ENCODE data around the gene CES2. TPM values are rescaled to one million over a fixed set of nuclear protein-coding genes. Genes with fewer than 3 reads are reported as not detected.

The CES2 gene
- total RNA-seq, 2 experiments from 2014 or later: 59.3 to 62.6 TPM

- Mint-ChIP-seq H3K27me3 (no peaks in the 10 kb centered on the region), H3K4me1 (ENCODE audit: low read depth) (peaks cover 2% of the 10 kb centered on the region), H3K27ac (no peak overlapping the region), H3K9me3 (no peaks in the 10 kb centered on the region), H3K36me3 (ENCODE audit: low read depth) (no peaks in the 10 kb centered on the region), H3K4me3 (no peak overlapping the region)
- TF ChIP-seq, protein P1, sequence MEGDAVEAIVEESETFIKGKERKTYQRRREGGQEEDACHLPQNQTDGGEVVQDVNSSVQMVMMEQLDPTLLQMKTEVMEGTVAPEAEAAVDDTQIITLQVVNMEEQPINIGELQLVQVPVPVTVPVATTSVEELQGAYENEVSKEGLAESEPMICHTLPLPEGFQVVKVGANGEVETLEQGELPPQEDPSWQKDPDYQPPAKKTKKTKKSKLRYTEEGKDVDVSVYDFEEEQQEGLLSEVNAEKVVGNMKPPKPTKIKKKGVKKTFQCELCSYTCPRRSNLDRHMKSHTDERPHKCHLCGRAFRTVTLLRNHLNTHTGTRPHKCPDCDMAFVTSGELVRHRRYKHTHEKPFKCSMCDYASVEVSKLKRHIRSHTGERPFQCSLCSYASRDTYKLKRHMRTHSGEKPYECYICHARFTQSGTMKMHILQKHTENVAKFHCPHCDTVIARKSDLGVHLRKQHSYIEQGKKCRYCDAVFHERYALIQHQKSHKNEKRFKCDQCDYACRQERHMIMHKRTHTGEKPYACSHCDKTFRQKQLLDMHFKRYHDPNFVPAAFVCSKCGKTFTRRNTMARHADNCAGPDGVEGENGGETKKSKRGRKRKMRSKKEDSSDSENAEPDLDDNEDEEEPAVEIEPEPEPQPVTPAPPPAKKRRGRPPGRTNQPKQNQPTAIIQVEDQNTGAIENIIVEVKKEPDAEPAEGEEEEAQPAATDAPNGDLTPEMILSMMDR (IDR thresholded peaks at IDR 0.05): no peak
- intact Hi-C loops (cut with DNase I, micrococcal nuclease): loop anchor here in 1 of 2 experiments (5.0 kb wide), 1 partner anchor 54 kb away; no protein-coding TSS in a partner anchor
- Histone ChIP-seq H3K4me3 (ENCODE audit: low read length) (no peak overlapping the region), H3K36me3 (ENCODE audit: insufficient read depth, low read length) (no peaks in the 10 kb centered on the region), H3K4me1 (ENCODE audit: insufficient read depth, low read length) (peaks cover 7% of the 10 kb centered on the region), H3K27ac (ENCODE audit: low read depth in 1 of 2, low read length in 2 of 2) (no peak overlapping the region), H3K9me3 (ENCODE audit: control insufficient read depth in 1 of 2, insufficient read depth in 1 of 2, low read length in 2 of 2) (no peaks in the 10 kb centered on the region), H3K27me3 (ENCODE audit: control insufficient read depth in 1 of 2, insufficient read depth in 2 of 2, low read length in 2 of 2) (no peaks in the 10 kb centered on the region)
- ATAC-seq (ENCODE audit: poor library complexity) (no peak), DNase-seq (no peak)
- ChIA-PET CTCF (no interaction called here), POLR2A (no interaction called here)
Measured at GRCh38 chr16:66898207-66898606, 37.1 kb upstream of the CES2 start.

GRCh38 chr16:66898933-66899309 is 36.4 kb upstream of the CES2 start:
- H3K27me3 ChIP-seq (ENCODE audit: control insufficient read depth in 1 of 2, insufficient read depth in 2 of 2, low read length in 2 of 2): no peaks in the 10 kb centered on the region
- Mint-ChIP-seq H3K4me1 (ENCODE audit: low read depth) (no peaks in the 10 kb centered on the region), H3K9me3 (no peaks in the 10 kb centered on the region), H3K4me3 (no peak overlapping the region), H3K36me3 (ENCODE audit: low read depth) (no peaks in the 10 kb centered on the region), H3K27me3 (no peaks in the 10 kb centered on the region), H3K27ac (no peak overlapping the region)
- no peak for DNase-seq
- peaks cover 3% of the 10 kb centered on the region for H3K4me1 ChIP-seq (ENCODE audit: insufficient read depth, low read length)
- intact Hi-C loops (cut with DNase I, micrococcal nuclease): loop anchor here in 1 of 2 experiments (5.0 kb wide), 1 partner anchor 53 kb away; no protein-coding TSS in a partner anchor
- H3K27ac ChIP-seq (ENCODE audit: low read depth in 1 of 2, low read length in 2 of 2): no peak overlapping the region
- H3K36me3 ChIP-seq (ENCODE audit: insufficient read depth, low read length): no peaks in the 10 kb centered on the region
- CTCF ChIA-PET: no interaction called here
- H3K4me3 ChIP-seq (ENCODE audit: low read length): no peak overlapping the region
- POLR2A ChIA-PET: no interaction called here
- TF ChIP-seq, protein P1 (IDR thresholded peaks at IDR 0.05): no peak
- H3K9me3 ChIP-seq (ENCODE audit: control insufficient read depth in 1 of 2, insufficient read depth in 1 of 2, low read length in 2 of 2): no peaks in the 10 kb centered on the region
- ATAC-seq (ENCODE audit: poor library complexity): no peak

DNA sequence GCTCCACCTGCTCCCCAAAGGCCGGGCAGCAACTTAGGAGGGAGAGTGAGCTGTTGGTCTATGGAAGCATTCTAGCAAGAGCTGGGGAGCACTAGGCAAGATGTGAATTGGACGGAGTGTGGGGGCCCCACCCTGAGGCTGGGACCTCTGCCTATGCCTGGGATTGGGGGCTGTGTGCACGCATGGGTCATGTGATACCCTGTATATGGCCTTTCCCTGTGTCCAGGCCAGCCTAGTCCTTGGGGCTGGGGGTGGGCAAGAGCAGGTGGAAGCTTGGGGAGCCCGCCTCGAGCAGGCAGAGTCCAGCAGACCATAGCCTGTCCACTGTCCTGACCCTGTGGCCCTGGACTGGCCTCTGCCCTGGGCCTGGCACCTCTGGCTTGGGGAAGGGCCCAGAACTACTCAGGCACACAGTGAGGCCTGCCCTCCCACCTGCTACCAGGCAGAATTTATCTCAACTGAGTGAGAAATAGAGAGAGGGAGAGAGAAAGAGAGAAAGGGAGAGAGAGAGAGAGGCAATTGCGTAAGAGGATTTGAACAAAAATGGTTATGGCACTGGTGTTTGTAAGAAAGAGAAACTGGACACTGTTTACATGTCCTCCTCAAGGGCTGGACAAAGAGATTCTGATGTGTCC is 35.9 kb upstream of the CES2 start:
- H3K27me3 Mint-ChIP-seq: no peaks in the 10 kb centered on the region
- CTCF ChIA-PET: no interaction called here
- no peak for DNase-seq
- H3K9me3 Mint-ChIP-seq: no peaks in the 10 kb centered on the region
- H3K9me3 ChIP-seq (ENCODE audit: control insufficient read depth in 1 of 2, insufficient read depth in 1 of 2, low read length in 2 of 2): no peaks in the 10 kb centered on the region
- intact Hi-C loops (cut with DNase I, micrococcal nuclease): loop anchor here in 1 of 2 experiments (5.0 kb wide), 1 partner anchor 53 kb away; no protein-coding TSS in a partner anchor
- no peaks in the 10 kb centered on the region for H3K36me3 ChIP-seq (ENCODE audit: insufficient read depth, low read length)
- no peak overlapping the region for H3K4me3 ChIP-seq (ENCODE audit: low read length)
- no peaks in the 10 kb centered on the region for H3K4me1 Mint-ChIP-seq (ENCODE audit: low read depth)
- ATAC-seq (ENCODE audit: poor library complexity): no peak
- POLR2A ChIA-PET: no interaction called here
- TF ChIP-seq, protein P1 (IDR thresholded peaks at IDR 0.05): no peak
- no peak overlapping the region for H3K4me3 Mint-ChIP-seq
- H3K27ac Mint-ChIP-seq: no peak overlapping the region
- no peak overlapping the region for H3K27ac ChIP-seq (ENCODE audit: low read depth in 1 of 2, low read length in 2 of 2)
- no peaks in the 10 kb centered on the region for H3K36me3 Mint-ChIP-seq (ENCODE audit: low read depth)
- no peaks in the 10 kb centered on the region for H3K27me3 ChIP-seq (ENCODE audit: control insufficient read depth in 1 of 2, insufficient read depth in 2 of 2, low read length in 2 of 2)
- H3K4me1 ChIP-seq (ENCODE audit: insufficient read depth, low read length): peaks cover 3% of the 10 kb centered on the region
